GM10266 (cell line): ENCODE results near the gene TBC1D3B.
"Not testable (repeated sequence)": the region's sequence is repeated elsewhere in the genome, so short reads cannot be mapped to it uniquely, and the experiment has no call there.

Experiments
- DNase-seq: peaks from one replicate; pipeline ENCODE4 v3.0.0; 2012; ENCODE audit errors: extremely low spot score
- CTCF ChIP-seq: IDR thresholded peaks from 2 replicates; pipeline ENCODE4 v1.5.1; 2012; ENCODE audit warnings: mild to moderate bottlenecking, low read depth; ENCODE audit not compliant: control insufficient read depth, insufficient read depth; ENCODE audit errors: missing control alignments

TBC1D3B gene

DNA sequence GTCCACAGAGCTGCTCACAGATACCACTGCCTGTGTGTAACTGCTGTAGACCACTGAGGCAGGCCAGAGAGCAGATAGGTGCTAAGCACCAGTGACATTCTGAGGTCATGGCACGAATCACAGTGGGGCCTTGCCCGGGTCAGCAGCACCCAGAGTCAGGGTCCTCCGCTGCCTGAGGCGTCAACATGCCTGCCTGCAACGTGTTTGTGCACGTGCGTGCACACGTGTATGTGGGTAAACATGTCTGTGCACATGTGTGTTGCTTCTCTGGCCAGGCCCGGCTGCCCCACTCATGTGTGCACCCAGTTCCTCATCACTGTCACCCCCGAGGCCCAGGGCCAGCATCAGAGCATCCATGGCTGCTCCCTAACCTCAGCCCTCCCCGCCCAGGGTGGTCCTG is at the start of gene TBC1D3B:
TSS of gene TBC1D3B (minus strand) at position 101 of the 400 bp plus-strand sequence. CDS start 1,586 bp downstream, outside the sequence.
- DNase-seq = not testable (repeated sequence)

GRCh38 chr17:36222967-36223366 is 46.5 kb upstream of the TBC1D3B start:
- not testable (repeated sequence) for DNase-seq

DNA sequence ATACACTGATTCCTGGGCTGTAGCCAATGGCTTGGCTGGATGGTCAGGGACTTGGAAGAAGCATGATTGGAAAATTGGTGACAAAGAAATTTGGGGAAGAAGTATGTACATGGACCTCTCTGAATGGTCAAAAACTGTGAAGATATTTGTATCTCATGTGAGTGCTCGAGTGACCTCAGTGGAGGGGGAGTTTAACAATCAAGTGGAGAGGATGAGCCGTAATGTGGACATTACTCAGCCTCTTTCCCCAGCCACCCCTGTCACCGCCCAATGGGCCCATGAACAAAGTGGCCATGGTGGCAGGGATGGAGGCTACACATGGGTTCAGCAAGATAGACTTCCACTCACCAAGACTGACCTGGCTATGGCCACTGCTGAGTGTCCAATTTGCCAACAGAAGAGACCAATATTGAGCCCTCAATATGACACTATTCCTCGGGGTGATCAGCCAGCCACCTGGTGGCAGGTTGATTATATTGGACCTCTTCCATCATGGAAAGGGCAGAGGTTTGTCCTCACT is 45.2 kb upstream of the TBC1D3B start:
- not testable (repeated sequence) for DNase-seq

GRCh38 chr17:36220737-36221580 is 44.5 kb upstream of the TBC1D3B start:
- DNase-seq = not testable (repeated sequence)

DNA sequence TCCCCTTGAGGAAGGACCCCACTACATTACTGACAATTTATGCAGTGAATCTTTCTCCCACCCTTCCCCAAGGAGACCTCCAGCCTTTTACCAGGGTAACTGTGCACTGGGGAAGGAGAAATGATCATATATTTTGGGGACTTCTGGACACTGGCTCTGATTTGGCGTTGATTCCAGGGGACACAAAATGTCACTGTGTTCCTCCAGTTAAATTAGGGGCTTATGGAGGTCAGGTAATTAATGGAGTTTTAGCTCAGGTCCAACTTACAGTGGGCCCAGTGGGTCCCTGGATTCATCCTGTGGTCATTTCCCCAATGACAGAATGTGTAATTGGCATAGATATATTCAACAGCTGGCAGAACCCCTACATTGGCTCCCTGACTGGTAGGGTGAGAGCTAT is 43.1 kb upstream of the TBC1D3B start:
- DNase-seq = not testable (repeated sequence)

GRCh38 chr17:36215406-36216308 is 39.2 kb upstream of the TBC1D3B start:
- DNase-seq = not testable (repeated sequence)

GRCh38 chr17:36214918-36215317 is 38.5 kb upstream of the TBC1D3B start:
- no peak for DNase-seq
- TF ChIP-seq CTCF = no peak

GRCh38 chr17:36213695-36214094 is 37.3 kb upstream of the TBC1D3B start:
- no peak for DNase-seq
- TF ChIP-seq CTCF = no peak

- TF ChIP-seq CTCF = no peak
- DNase-seq = no peak
Measured at GRCh38 chr17:36212966-36213365, 36.5 kb upstream of the TBC1D3B start.

DNA sequence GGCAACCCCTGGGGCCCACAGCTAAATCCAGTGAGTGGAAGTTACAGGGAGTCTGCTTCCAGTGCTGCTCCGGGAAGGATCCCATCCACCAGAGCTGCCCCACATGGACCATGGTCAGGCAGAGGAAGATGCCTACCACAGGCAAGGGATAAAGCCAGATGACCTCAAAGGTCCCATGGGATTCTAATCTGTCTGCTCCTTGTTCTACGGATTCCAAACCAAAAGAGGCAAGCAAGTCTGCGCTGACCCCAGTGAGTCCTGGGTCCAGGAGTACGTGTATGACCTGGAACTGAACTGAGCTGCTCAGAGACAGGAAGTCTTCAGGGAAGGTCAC is 35.8 kb upstream of the TBC1D3B start:
- TF ChIP-seq CTCF = no peak
- DNase-seq = no peak

- not testable (repeated sequence) for DNase-seq
Measured at GRCh38 chr17:36211484-36212271, 35.2 kb upstream of the TBC1D3B start.

DNA sequence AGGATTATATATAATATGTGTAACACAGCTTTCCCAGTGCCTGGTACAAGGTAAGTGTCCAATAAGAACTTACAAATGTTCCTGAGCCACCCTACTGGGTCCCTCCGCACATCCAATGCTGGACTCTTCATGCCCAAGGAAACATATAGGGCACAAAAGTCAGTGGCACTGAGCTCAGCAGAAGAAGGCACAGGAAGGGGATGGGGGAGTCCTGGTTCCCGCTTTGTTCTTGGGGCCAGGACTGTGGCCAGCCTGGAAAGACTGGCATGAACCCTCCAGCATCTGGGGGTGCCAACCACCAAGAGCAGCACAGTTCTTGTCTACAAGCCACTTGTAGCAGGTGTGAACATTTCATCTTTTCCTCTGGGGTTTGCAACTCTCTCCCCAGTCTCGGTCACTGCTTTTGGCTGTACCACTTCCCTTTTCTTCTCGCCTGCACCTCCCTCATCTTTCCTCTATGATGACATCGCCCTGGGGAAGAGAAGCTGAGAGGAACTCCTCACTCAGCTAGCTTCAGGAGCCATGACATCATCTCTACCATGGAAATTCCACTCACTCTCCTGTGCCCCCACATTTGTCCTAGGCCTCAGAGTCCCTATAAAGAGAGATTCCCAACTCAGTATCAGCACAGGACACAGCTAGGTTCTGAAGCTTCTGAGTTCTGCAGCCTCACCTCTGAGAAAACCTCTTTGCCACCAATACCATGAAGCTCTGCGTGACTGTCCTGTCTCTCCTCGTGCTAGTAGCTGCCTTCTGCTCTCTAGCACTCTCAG is 34.2 kb upstream of the TBC1D3B start, which contains the start of gene CCL4L2:
TSS of gene CCL4L2 (plus strand) at position 625 of the 773 bp plus-strand sequence.
- DNase-seq = not testable (repeated sequence)
